LNCaP clone FGC (cell line): Measurements from ENCODE around the gene CBLL2.
"Not testable (repeated sequence)": the region's sequence is repeated elsewhere in the genome, so short reads cannot be mapped to it uniquely, and the experiment has no call there.

Source experiments
- DNase-seq: peaks from one replicate; pipeline ENCODE4 v3.0.0-alpha.2; 2011; ENCODE audit warnings: low read depth
- H3K4me3 ChIP-seq: 2 replicates; pipeline ENCODE4 v1.5.1; 2011; ENCODE audit warnings: mild to moderate bottlenecking, low read depth, low read length, control low read depth
- TF ChIP-seq, protein P1 (sequence below): IDR thresholded peaks from 2 replicates; pipeline ENCODE4 v1.5.1; 2012; ENCODE audit warnings: mild to moderate bottlenecking; ENCODE audit not compliant: control insufficient read depth, insufficient read depth; ENCODE audit errors: extremely low read depth

The CBLL2 gene

GRCh38 chrX:22249371-22249770 is 23.3 kb upstream of the CBLL2 start:
- no peak overlapping the region for H3K4me3 ChIP-seq
- DNase-seq: no peak
- TF ChIP-seq, protein P1, sequence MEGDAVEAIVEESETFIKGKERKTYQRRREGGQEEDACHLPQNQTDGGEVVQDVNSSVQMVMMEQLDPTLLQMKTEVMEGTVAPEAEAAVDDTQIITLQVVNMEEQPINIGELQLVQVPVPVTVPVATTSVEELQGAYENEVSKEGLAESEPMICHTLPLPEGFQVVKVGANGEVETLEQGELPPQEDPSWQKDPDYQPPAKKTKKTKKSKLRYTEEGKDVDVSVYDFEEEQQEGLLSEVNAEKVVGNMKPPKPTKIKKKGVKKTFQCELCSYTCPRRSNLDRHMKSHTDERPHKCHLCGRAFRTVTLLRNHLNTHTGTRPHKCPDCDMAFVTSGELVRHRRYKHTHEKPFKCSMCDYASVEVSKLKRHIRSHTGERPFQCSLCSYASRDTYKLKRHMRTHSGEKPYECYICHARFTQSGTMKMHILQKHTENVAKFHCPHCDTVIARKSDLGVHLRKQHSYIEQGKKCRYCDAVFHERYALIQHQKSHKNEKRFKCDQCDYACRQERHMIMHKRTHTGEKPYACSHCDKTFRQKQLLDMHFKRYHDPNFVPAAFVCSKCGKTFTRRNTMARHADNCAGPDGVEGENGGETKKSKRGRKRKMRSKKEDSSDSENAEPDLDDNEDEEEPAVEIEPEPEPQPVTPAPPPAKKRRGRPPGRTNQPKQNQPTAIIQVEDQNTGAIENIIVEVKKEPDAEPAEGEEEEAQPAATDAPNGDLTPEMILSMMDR: no peak

- TF ChIP-seq, protein P1: no peak
- H3K4me3 ChIP-seq: no peak overlapping the region
- DNase-seq: no peak
Measured at GRCh38 chrX:22268706-22269105, 4.0 kb upstream of the CBLL2 start.

DNA sequence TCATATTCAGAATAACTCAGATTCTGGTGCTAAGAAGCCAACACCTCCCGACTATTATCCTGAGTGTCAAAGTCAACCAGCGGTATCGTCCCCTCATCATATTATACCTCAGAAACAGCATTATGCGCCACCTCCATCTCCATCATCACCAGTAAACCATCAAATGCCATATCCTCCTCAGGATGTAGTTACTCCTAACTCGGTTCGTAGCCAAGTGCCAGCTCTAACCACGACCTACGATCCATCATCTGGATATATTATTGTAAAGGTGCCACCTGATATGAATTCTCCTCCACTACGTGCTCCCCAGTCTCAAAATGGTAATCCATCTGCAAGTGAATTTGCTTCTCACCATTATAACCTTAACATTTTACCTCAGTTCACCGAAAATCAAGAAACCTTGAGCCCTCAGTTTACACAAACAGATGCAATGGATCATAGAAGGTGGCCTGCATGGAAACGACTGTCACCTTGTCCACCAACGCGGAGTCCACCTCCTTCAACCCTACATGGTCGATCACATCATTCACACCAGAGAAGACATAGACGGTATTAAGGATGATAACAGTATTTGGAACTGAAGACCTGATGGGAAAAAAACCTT is 1.1 kb downstream of the CBLL2 start:
- H3K4me3 ChIP-seq: no peak overlapping the region
- TF ChIP-seq, protein P1: no peak
- no peak for DNase-seq

- TF ChIP-seq, protein P1: no peak
- no peak overlapping the region for H3K4me3 ChIP-seq
- DNase-seq: no peak
Measured at GRCh38 chrX:22276781-22277180, 4.1 kb downstream of the CBLL2 start.

- DNase-seq: no peak
- H3K4me3 ChIP-seq: no peak overlapping the region
- TF ChIP-seq, protein P1: 0 out of 2 replicates have a peak, but pooled peaks have one; percentile 25
Measured at GRCh38 chrX:22278375-22278774, 5.7 kb downstream of the CBLL2 start.

GRCh38 chrX:22289209-22289608 is 16.5 kb downstream of the CBLL2 start:
- DNase-seq, H3K4me3 ChIP-seq: not testable (repeated sequence)

DNA sequence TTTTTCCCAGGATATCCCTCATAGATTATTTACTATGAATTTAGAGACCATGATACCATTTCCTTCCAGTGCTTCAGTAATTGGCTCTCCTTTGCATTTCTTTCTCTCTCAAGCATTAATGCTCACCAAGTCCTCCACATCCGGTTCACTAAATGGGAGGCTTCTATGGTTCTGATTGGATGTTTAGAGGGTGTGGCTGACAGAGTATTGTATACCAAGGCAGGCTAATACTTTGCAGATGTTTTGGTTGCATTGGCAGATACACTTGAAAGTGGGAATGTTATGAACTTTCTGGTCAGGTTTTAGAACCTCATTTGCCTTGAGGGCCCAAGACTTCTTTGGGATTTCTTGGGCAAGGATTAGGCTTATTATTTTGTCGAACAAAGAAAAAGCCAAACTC is 24.2 kb downstream of the CBLL2 start:
- H3K4me3 ChIP-seq: no peak overlapping the region
- DNase-seq: no peak
- TF ChIP-seq, protein P1: no peak

DNA sequence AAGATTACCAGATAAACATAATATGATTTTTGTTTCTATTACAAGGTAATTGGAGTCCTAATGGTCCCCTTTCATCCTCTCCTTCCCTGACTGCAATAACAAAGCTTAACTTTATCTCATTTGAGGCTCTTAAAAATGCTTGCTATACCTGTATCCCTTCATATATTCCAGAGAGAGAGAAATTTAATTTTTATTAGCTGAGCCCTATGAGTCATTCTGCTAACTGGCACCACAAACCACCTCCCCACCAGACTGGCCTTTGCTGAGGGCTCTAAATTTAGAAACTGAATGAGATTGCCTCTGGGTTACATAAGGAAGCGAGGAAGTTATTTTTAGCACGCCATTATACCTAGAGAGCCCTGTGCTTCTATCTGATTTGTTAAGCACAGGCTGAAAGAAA is 27.4 kb downstream of the CBLL2 start:
- H3K4me3 ChIP-seq: no peak overlapping the region
- no peak for DNase-seq

More for the DNA sequence above, 27.4 kb downstream of the CBLL2 start:
- TF ChIP-seq, protein P1: no peak
